GM12864 (cell line): ENCODE measurements around the gene JMJD1C.

ENCODE experiments used
- DNase-seq: peaks from one replicate; pipeline ENCODE4 v3.0.0-alpha.2; 2011; ENCODE audit warnings: low read depth
- H3K4me3 ChIP-seq: 2 replicates; pipeline ENCODE4 v1.5.1; 2011; ENCODE audit warnings: mild to moderate bottlenecking, low read depth, low read length, control low read depth
- TF ChIP-seq, protein P1 (sequence below): IDR thresholded peaks from 2 replicates; pipeline ENCODE4 v1.5.1; 2011; ENCODE audit warnings: low read depth, mild to moderate bottlenecking, moderate library complexity, low read length, control low read depth, inconsistent platforms; ENCODE audit errors: missing control alignments

JMJD1C gene

DNA sequence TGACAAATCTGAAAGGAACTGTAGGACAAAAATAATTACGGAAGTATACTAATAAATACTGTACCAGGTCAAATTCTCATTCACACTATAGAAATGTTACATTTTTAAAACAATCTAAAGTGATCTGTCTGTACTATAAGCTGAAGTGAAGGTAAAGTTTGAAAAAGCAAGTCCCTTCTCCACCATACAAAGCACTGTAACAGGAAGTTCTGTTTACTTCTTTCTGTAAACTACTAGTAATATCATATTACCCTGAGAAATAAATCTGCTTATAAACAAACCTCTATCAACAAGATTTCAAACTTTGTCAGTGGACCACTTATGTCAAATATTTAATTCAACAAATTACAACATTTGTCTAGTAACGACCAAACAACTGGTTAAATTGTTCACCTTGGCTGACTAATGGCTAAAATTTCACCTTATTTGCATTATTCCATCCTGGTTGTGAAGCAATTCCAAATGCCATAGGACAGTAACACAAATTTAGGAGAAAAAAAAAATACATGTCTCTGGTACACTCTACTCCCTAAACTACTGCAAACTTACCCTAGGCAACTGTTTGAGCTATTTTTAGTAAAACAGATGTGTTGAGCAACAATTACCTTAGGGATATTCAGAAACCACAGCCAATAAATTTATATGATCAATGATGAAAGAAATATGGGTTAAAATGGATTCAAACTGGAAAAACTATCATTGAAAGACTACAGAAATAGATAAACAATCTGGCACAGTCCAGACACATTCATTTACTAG, 206.7 kb downstream of the JMJD1C start:
- no peak overlapping the region; the same call in 1 of the 2 replicates for H3K4me3 ChIP-seq
- no peak for DNase-seq
- TF ChIP-seq, protein P1, sequence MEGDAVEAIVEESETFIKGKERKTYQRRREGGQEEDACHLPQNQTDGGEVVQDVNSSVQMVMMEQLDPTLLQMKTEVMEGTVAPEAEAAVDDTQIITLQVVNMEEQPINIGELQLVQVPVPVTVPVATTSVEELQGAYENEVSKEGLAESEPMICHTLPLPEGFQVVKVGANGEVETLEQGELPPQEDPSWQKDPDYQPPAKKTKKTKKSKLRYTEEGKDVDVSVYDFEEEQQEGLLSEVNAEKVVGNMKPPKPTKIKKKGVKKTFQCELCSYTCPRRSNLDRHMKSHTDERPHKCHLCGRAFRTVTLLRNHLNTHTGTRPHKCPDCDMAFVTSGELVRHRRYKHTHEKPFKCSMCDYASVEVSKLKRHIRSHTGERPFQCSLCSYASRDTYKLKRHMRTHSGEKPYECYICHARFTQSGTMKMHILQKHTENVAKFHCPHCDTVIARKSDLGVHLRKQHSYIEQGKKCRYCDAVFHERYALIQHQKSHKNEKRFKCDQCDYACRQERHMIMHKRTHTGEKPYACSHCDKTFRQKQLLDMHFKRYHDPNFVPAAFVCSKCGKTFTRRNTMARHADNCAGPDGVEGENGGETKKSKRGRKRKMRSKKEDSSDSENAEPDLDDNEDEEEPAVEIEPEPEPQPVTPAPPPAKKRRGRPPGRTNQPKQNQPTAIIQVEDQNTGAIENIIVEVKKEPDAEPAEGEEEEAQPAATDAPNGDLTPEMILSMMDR, result no peak

DNA sequence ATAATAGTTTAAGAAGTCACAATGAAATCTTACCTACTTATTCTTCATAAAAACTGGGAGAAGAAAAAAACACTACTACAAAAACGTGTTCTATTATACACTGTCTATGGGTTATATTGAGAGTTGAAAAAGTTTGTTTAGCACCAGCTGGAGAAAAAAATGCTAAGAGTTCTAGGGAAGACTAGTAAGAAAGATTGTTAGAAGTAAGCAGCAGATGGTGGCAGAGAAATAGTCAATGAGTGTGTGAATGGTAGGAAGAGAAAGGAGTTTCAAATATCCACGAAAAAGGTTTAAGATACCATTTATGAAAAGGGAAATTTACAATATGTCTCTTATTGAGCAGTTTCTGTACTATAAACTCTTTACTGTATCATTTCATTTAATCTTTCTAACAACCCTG, 208.0 kb downstream of the JMJD1C start:
- no peak for DNase-seq
- TF ChIP-seq, protein P1, result no peak
- no peak overlapping the region for H3K4me3 ChIP-seq

DNA sequence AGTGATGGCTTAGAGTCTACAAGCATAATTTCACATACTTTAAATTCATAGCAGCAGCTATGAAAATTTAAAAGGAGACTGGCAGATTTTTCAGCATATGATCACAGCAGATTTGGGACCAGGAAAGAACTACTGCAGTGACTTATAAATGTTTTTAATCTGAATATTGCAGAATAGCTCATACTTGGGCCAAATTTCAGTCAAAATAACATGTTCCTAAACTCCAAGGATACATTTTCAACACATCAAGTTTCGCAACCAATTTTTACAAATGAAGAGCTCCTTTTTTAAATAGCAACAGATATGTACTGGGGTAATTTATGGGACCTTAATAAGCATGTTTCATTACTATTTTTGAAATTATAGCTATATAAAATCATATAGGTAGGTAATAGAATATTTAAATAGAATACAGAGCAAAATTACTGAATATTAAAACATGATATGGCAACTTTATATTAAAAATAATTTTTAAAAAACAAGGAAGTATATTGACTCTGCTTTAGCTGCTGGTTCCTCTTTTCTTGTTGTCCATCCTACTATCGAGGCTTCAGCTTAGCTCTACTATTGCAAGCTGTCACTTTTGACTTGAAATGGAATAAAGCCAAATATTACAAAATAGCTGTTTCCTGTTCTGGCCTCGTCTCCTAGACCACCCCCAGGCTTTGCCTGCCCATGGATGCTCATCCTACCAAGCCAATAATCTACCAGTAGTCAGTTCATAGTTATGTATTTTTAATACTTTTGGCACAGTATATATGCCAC, 209.6 kb downstream of the JMJD1C start:
- DNase-seq, result no peak
- TF ChIP-seq, protein P1, result no peak
- H3K4me3 ChIP-seq, result no peak overlapping the region

GRCh38 chr10:63255316-63255715, 210.5 kb downstream of the JMJD1C start:
- H3K4me3 ChIP-seq, result no peak overlapping the region
- no peak for DNase-seq
- TF ChIP-seq, protein P1, result no peak

DNA sequence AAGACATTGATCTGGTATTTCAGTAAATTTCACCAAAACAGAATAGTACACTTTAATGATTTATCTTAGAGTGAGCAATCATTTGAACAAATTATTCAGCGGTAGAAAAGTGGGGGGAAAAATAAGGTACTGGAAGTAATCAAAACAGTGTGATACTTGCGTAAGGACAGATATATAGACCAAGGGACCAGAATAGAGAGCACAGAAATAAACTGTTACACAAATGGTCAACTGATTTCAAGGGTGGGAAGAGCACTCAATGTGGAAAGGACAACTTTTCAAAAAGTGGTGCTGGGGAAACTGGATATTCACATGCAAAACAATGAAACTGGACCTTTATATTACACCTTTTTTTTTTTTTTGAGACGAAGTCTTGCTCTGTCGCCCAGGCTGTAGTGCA, 212.7 kb downstream of the JMJD1C start:
- DNase-seq, result no peak
- no peak overlapping the region for H3K4me3 ChIP-seq
- TF ChIP-seq, protein P1, result no peak

GRCh38 chr10:63252095-63252762, 213.5 kb downstream of the JMJD1C start:
- DNase-seq, result no peak
- H3K4me3 ChIP-seq, result no peak overlapping the region
- TF ChIP-seq, protein P1, result no peak
